Pancreas (tissue), 10 donors: Measurements from ENCODE around the gene KCNQ4. TPM values are rescaled to one million over a fixed set of nuclear protein-coding genes. Genes with fewer than 3 reads are reported as not detected.

Experiments
- ATAC-seq, 4 donors: fragments of 200-7000 bp; cut with Tn5 transposase; one replicate each; pipeline versions ENCODE4 v1.8.0 to v1.9.1; 2020; ENCODE audit warnings: mild to moderate bottlenecking in 4 of 4, moderate library complexity in 4 of 4
- DNase-seq, 6 donors: peaks; one replicate each; pipeline ENCODE4 v3.0.0-alpha.2; 2020
- FAIRE-seq: peaks from 2 replicates; lab custom pipeline; 2012; peaks lifted over from hg19 to GRCh38; lab: Jason Lieb, UNC
- H3K27ac ChIP-seq, 4 donors: fragments of 200-600 bp; sonication (generic); 1 replicate in 3 of 4; 2 replicates in 1 of 4; pipeline versions ENCODE4 v1.5.0 to v1.8.0; 2020
- H3K27me3 ChIP-seq, 4 donors: fragments of 200-600 bp; one replicate each; pipeline ENCODE4 v1.8.0; 2021
- H3K36me3 ChIP-seq, 3 donors: fragments of 200-600 bp; sonication (generic) in 1 of 3; one replicate each; pipeline versions ENCODE4 v1.5.0 to v1.8.0; 2020 to 2021
- H3K4me1 ChIP-seq, 3 donors: fragments of 200-600 bp; one replicate each; pipeline ENCODE4 v1.8.0; 2021
- H3K4me3 ChIP-seq, 4 donors: fragments of 200-600 bp; sonication (generic) in 2 of 4; one replicate each; pipeline versions ENCODE4 v1.5.0 to v1.8.0; 2020 to 2021
- H3K9me3 ChIP-seq, 4 donors: fragments of 200-600 bp; one replicate each; pipeline ENCODE4 v1.8.0; 2021
- whole genome bisulfite sequencing, 2 donors: extraction: QIAGEN DNeasy Blood & Tissue Kit; methylation state at CpG; one replicate each; pipeline ENCODE4 v1.1.7; 2013; 5-methylcytosine and 5-hydroxymethylcytosine counted together
- intact Hi-C, 3 donors: fragments of 100-400 bp; cut with DNase I; formaldehyde crosslinking; loops; one replicate each; pipeline versions ENCODE4 v1.11.1 to v1.14.2; 2022
- polyA plus RNA-seq, 2 donors: library from polyadenylated mRNA; stranded (reverse); fragments of 200-250 nt; gene quantifications; one replicate each; pipeline ENCODE4 v1.2.3, GENCODE V29; 2013
- total RNA-seq, 6 donors: library from RNA; stranded (reverse); fragmentation: NEBNext Ultra II Directional in 4 of 6; extraction: Animal tissue kit (Norgen Biotek cat#: 25700) in 4 of 6; gene quantifications; one replicate each; pipeline versions ENCODE4 v1.2.1 to v1.2.4, GENCODE V29; 2021 to 2023
- TF ChIP-seq, protein P1 (sequence below), 4 donors: fragments of 200-600 bp; sonication (generic) in 3 of 4; IDR thresholded peaks; one replicate each; pipeline versions ENCODE4 v1.5.0 to v1.8.0; 2021; ENCODE audit warnings: antibody characterized with exemption in 4 of 4
- donor health status: healthy with polysubstance abuse.
- donor health status: DM: no; HTN: no; CAD: no; lungs with moderate emphysema.
- donor health status: DM: no; HTN: no; CAD: no.
- donor health status: control.
- donor health status: control.
- donor health status: Bipolar disorder and iron deficiency.
- donor health status: DM: yes; HTN: yes; CAD: no.
- donor health status: DM: no; HTN: no; CAD: no.
- donor health status: DM: no; HTN: no; CAD: no.
- donor health status: DM: yes; HTN: yes; CAD: no.

Gene KCNQ4
- total and polyA plus RNA-seq, 8 donors, result 0.35 to 6.5 (median 1.3) TPM

GRCh38 chr1:40743452-40743851 lies 40.1 kb upstream of the KCNQ4 start:
- H3K4me3 ChIP-seq, result no peak overlapping the region
- FAIRE-seq (no peak), ATAC-seq (no peak), DNase-seq (no peak)
- no peak overlapping the region for H3K27ac ChIP-seq
- H3K36me3 ChIP-seq, result peaks cover 0 to 27% (median 4%) of the 10 kb centered on the region in 3 donors
- H3K27me3 ChIP-seq, result no peaks in the 10 kb centered on the region
- TF ChIP-seq, protein P1, sequence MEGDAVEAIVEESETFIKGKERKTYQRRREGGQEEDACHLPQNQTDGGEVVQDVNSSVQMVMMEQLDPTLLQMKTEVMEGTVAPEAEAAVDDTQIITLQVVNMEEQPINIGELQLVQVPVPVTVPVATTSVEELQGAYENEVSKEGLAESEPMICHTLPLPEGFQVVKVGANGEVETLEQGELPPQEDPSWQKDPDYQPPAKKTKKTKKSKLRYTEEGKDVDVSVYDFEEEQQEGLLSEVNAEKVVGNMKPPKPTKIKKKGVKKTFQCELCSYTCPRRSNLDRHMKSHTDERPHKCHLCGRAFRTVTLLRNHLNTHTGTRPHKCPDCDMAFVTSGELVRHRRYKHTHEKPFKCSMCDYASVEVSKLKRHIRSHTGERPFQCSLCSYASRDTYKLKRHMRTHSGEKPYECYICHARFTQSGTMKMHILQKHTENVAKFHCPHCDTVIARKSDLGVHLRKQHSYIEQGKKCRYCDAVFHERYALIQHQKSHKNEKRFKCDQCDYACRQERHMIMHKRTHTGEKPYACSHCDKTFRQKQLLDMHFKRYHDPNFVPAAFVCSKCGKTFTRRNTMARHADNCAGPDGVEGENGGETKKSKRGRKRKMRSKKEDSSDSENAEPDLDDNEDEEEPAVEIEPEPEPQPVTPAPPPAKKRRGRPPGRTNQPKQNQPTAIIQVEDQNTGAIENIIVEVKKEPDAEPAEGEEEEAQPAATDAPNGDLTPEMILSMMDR (IDR thresholded peaks at IDR 0.05), result no peak
- no peaks in the 10 kb centered on the region for H3K9me3 ChIP-seq
- H3K4me1 ChIP-seq, result peaks cover 0 to 5% (median 0%) of the 10 kb centered on the region in 3 donors
- intact Hi-C loops, result no loop called here
- 85 to 91% methylated on average over 3 of the region's 3 CpGs for WGBS, 2 donors

DNA sequence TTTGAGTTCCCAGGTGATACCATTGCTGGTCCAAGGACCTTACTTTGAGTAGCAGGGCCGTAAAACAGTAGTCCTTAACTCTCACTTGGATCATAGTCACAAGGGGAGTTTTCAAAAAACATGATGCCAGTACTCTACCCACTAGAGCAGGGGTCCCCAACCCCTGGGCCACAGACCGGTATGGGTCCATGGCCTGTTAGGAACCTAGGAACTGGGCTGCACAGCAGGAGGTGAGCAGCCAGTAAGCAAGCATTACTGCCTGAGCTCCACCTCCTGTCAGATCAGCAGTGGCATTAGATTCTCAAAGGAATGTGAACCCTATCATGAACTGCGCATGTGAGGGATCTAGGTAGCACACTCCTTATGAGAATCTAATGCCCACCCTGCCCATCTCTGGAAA lies 39.7 kb upstream of the KCNQ4 start:
- Histone ChIP-seq H3K27ac (no peak overlapping the region), H3K9me3 (no peaks in the 10 kb centered on the region), H3K4me3 (no peak overlapping the region), H3K27me3 (no peaks in the 10 kb centered on the region), H3K36me3 (peaks cover 0 to 27% (median 7%) of the 10 kb centered on the region in 3 donors), H3K4me1 (peaks cover 0 to 5% (median 0%) of the 10 kb centered on the region in 3 donors)
- TF ChIP-seq, protein P1 (IDR thresholded peaks at IDR 0.05), result no peak
- DNase-seq (no peak), FAIRE-seq (no peak), ATAC-seq (no peak)
- intact Hi-C loops, result no loop called here
- 93 to 97% methylated on average over 3 of the region's 3 CpGs for WGBS, 2 donors

DNA sequence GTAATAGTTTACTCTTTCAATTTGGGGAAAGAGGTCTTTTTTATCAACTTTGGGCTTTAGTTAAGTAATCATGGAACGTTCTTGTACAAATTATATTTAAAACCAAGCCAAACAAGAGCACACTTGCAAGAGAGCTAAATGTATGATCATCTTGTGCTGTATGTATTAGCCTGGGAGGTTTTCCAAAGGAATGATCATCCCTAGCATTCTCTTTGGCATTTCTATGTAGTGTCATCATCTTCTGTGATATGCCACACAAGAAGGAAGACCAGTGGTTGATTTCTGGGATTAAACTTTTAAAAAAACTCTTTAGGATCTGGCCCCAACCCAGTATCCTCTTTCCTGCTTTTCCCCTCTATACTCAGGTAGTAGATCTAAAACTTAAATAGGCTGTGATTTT lies 38.4 kb upstream of the KCNQ4 start:
- FAIRE-seq (no peak), ATAC-seq (no peak), DNase-seq (no peak)
- Histone ChIP-seq H3K27ac (no peak overlapping the region), H3K4me3 (no peak overlapping the region), H3K4me1 (peaks cover 0 to 1% (median 0%) of the 10 kb centered on the region in 3 donors), H3K36me3 (peaks cover 0 to 26% (median 4%) of the 10 kb centered on the region in 3 donors), H3K27me3 (no peaks in the 10 kb centered on the region), H3K9me3 (no peaks in the 10 kb centered on the region)
- WGBS, 2 donors, result 31 to 32% methylated on average over 1 of the region's 1 CpG
- intact Hi-C loops, result no loop called here
- TF ChIP-seq, protein P1 (IDR thresholded peaks at IDR 0.05), result no peak

- ATAC-seq (no peak), DNase-seq (no peak), FAIRE-seq (no peak)
- Histone ChIP-seq H3K27me3 (no peaks in the 10 kb centered on the region), H3K4me1 (no peaks in the 10 kb centered on the region), H3K36me3 (peaks cover 0 to 30% (median 4%) of the 10 kb centered on the region in 3 donors), H3K27ac (no peak overlapping the region), H3K4me3 (no peak overlapping the region), H3K9me3 (no peaks in the 10 kb centered on the region)
- TF ChIP-seq, protein P1 (IDR thresholded peaks at IDR 0.05), result no peak
- intact Hi-C loops, result no loop called here
- WGBS, 2 donors, result 91 to 93% methylated on average over 2 of the region's 2 CpGs
Measured at GRCh38 chr1:40746344-40747090, 37.1 kb upstream of the KCNQ4 start.
